ENCODE data around the gene FNDC10. TPM values are rescaled to one million over a fixed set of nuclear protein-coding genes. Genes with fewer than 3 reads are reported as not detected.

Gene FNDC10
- total RNA-seq, 1 experiment from 2014 or later, result 8.4 TPM

DNA sequence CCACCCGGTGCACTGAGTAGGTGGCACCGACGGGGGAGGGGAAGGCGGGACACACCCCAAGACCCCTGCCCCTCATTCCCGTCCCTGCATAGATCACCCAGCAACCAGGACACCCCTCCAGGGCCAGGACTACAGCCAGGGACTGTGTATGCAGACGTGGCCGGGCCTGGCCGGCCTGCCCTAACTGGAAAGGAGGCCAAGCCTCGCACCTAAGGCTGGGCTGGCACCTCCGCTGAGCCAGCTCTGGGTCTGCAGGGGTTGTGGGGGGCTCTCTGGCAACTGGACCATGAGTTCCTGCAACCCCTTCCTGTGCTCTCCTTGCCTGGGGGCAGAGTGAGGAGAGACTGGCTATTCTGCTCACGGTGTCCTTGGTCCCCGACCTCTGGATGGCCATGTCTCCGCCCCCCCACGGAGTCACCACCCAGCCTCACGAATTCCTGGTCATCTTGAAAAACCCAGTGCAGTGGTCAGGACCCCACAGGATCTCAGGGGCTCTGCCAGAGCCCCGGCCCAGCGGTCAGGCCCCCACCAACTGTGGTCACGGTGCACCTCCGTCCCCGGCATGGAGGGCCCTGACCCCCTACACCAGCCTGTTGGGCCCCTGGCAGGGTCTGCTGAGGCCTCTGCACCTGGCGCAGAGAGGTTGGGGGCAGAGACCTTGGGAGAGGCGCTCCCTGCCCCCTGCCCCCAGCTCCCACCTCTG is 1.1 kb upstream of the FNDC10 start (continued):
- no peak for TF ChIP-seq ZFX (IDR thresholded peaks at IDR 0.05)
- TF ChIP-seq EZH2phosphoT487 (IDR thresholded peaks at IDR 0.05; ENCODE audit: borderline replicate concordance), result no peak
- no peak for TF ChIP-seq POLR2A (IDR thresholded peaks at IDR 0.05; ENCODE audit: borderline replicate concordance, extremely low read depth, insufficient read depth, insufficient read length)
- TF ChIP-seq, protein P1, sequence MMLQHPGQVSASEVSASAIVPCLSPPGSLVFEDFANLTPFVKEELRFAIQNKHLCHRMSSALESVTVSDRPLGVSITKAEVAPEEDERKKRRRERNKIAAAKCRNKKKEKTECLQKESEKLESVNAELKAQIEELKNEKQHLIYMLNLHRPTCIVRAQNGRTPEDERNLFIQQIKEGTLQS (IDR thresholded peaks at IDR 0.05), result no peak
- no peak for TF ChIP-seq ELF1 (IDR thresholded peaks at IDR 0.05; ENCODE audit: borderline replicate concordance, low read depth)
- no peak for TF ChIP-seq CBX3 (IDR thresholded peaks at IDR 0.05; ENCODE audit: low read depth)

DNA sequence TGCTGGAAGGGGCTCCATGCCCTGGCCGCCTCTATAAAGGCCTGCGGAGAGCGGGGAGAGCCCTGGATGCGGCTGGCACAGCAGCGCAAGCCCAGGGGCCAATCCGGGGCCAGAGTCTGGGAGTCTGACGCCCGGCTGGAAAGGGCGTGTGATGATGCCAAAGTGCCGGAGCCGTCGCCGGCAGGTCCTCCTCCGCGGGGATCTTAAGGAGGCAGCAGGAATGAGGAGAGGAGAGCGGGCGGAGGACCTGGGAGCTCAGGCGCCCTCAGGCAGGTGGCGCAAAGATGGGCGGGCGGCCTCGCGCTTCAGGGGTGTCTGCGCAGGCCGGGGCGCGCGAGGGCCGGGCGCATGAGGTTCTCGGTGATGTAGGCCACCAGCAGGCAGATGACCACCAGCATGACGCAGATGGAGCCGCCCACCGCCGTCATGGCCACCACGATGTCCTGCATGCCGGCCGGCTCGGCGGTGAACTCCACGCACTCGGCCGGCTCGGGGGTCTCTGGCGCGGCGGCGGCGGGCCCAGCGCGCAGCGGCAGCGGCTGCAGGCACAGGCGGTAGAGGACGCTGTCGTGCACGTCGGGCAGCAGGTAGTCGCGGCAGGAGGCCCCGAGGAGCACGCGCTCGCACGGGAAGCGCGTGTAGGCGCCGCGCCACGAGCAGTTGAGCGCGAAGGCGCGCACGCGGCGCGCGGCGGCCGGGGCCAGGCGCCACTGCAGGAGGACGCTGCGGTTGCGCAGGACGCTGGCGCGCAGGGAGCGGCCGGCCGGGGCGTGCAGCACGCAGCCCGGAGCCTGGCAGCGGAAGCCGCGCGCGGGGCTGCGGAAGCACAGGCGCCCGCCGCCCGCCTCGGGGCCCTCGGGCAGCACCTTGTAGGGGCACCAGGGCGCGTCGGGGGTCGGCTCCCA is 653 bp downstream of the FNDC10 start:
- H3K36me3 ChIP-seq (ENCODE audit: control insufficient read depth in 1 of 2, insufficient read depth in 2 of 2, low read length in 2 of 2), result no peaks in the 10 kb centered on the region
- H3K79me2 ChIP-seq (ENCODE audit: insufficient read depth, low read length), result no peaks in the 10 kb centered on the region
- ATAC-seq (peak; percentile 70), DNase-seq (ENCODE audit: low read depth, low spot score) (no peak)
- peak overlapping the region; percentile 62 for H3K4me2 ChIP-seq (ENCODE audit: low read length)
- ChIA-PET CTCF (no interaction called here), POLR2A (no interaction called here), RAD21 (ENCODE audit: low non-redundant PET in 1 of 2, low total read pairs in 2 of 2, uncharacterized antibody in 2 of 2, unreplicated experiment in 2 of 2) (no interaction called here)
- BruUV-seq (replicated peaks), result no TSS peak
- H2AFZ ChIP-seq (ENCODE audit: low read depth, low read length, poor library complexity, severe bottlenecking), result no peak overlapping the region
- intact Hi-C loops (cut with micrococcal nuclease), result no loop called here
- 0 out of 2 replicates have a peak overlapping the region, but pooled peaks have one; percentile 8 for H3K9ac ChIP-seq (ENCODE audit: low read length)
- H3K9me3 ChIP-seq (ENCODE audit: control insufficient read depth in 1 of 2, insufficient read depth in 1 of 2, low read depth in 1 of 2, low read length in 2 of 2), result no peaks in the 10 kb centered on the region
- peak overlapping the region in 1 of 2 experiments; percentile 16; a peak in 1 of 4 replicates for H3K4me3 ChIP-seq (replicated peaks in 1 of 2; ENCODE audit: low read depth in 1 of 2, low read length in 2 of 2)
- H3K9me2 ChIP-seq (ENCODE audit: insufficient read depth), result no peaks in the 10 kb centered on the region
- H3K27ac ChIP-seq (ENCODE audit: low read depth, low read length), result peak overlapping the region; percentile 58; the same call in 1 of the 2 replicates
- peaks cover 11% of the 10 kb centered on the region; the same call in 1 of the 2 replicates for H3K27me3 ChIP-seq (ENCODE audit: insufficient read depth, low read length)
- H3K4me1 ChIP-seq (ENCODE audit: control insufficient read depth in 1 of 2, insufficient read depth in 2 of 2, low read length in 2 of 2), result peaks cover 10 to 34% of the 10 kb centered on the region in 2 experiments; a peak in 3 of 4 replicates
- no peaks in the 10 kb centered on the region for H4K20me1 ChIP-seq (ENCODE audit: insufficient read depth)
- TF ChIP-seq ZFX (IDR thresholded peaks at IDR 0.05) (peak; percentile 28; the same call in 1 of the 2 replicates), CEBPB (IDR thresholded peaks at IDR 0.05; ENCODE audit: low read depth) (no peak), EZH2phosphoT487 (IDR thresholded peaks at IDR 0.05; ENCODE audit: borderline replicate concordance) (no peak), SP1 (IDR thresholded peaks at IDR 0.05; ENCODE audit: low read depth) (no peak), SIN3A (IDR thresholded peaks at IDR 0.05; ENCODE audit: low read depth) (no peak), RAD21 (IDR thresholded peaks at IDR 0.05; ENCODE audit: low read depth) (no peak), POLR2AphosphoS5 (IDR thresholded peaks at IDR 0.05; ENCODE audit: low read depth, low read length) (peak; percentile 31; the same call in 1 of the 2 replicates)
- TF ChIP-seq, protein P2, sequence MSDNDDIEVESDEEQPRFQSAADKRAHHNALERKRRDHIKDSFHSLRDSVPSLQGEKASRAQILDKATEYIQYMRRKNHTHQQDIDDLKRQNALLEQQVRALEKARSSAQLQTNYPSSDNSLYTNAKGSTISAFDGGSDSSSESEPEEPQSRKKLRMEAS (IDR thresholded peaks at IDR 0.05), result peak; percentile 58; the same call in 1 of the 2 replicates

Data from HCT116 (cell line).